Ovary (tissue), 9 donors: ENCODE results near the gene RIMBP3C. TPM values are rescaled to one million over a fixed set of nuclear protein-coding genes. Genes with fewer than 3 reads are reported as not detected.
"Not testable (repeated sequence)": the region's sequence is repeated elsewhere in the genome, so short reads cannot be mapped to it uniquely, and the experiment has no call there.

Experiments used
- DNase-seq, 5 donors: peaks; one replicate each; pipeline ENCODE4 v3.0.0-alpha.2; 2019 to 2020
- H3K27ac ChIP-seq, 2 donors: fragments of 200-600 bp; one replicate each; pipeline versions ENCODE4 v1.5.1 to v1.8.0; 2019 to 2022
- H3K27me3 ChIP-seq: fragments of 200-600 bp; one replicate; pipeline ENCODE4 v1.8.0; 2022
- H3K36me3 ChIP-seq: fragments of 200-600 bp; sonication (generic); one replicate; pipeline ENCODE4 v1.5.1; 2019
- H3K4me1 ChIP-seq: one replicate; pipeline ENCODE4 v1.8.1; 2013; ENCODE audit warnings: mild to moderate bottlenecking, moderate library complexity; ENCODE audit not compliant: insufficient read depth
- H3K4me3 ChIP-seq: fragments of 200-600 bp; sonication (generic); one replicate; pipeline ENCODE4 v1.5.1; 2017
- H3K9me3 ChIP-seq, 2 donors: fragments of 200-600 bp in 1 of 2; sonication (generic) in 1 of 2; one replicate each; pipeline versions ENCODE4 v1.5.1 to v1.8.1; 2013 to 2019; ENCODE audit warnings: mild to moderate bottlenecking in 1 of 2, moderate library complexity in 1 of 2
- CTCF ChIP-seq, 3 donors: fragments of 450-650 bp in 2 of 3; fragments of 200-600 bp in 1 of 3; IDR thresholded peaks; one replicate each; pipeline versions ENCODE4 v1.5.1 to v1.8.0; 2016 to 2022; ENCODE audit warnings: antibody characterized with exemption in 3 of 3, mild to moderate bottlenecking in 1 of 3
- EP300 ChIP-seq: sonication (generic); formaldehyde crosslinking; IDR thresholded peaks from one replicate; pipeline ENCODE4 v1.6.1; 2017; ENCODE audit warnings: antibody characterized with exemption
- POLR2A ChIP-seq: fragments of 450-650 bp; IDR thresholded peaks from one replicate; pipeline ENCODE4 v1.6.1; 2017; ENCODE audit warnings: antibody characterized with exemption, mild to moderate bottlenecking, moderate library complexity
- WGBS, 3 donors: extraction: QIAGEN DNeasy Blood & Tissue Kit in 1 of 3; methylation state at CpG; one replicate each; pipeline versions ENCODE4 v1.1.5 to v1.1.7; 2013 to 2017; 5-methylcytosine and 5-hydroxymethylcytosine counted together
- intact Hi-C, 4 donors: fragments of 100-400 bp; cut with DNase I; formaldehyde crosslinking; loops; one replicate each; pipeline versions ENCODE4 v1.11.0 to v1.15.1; 2022 to 2023
- polyA plus RNA-seq, 2 donors: library from polyadenylated mRNA; stranded (reverse); fragments of 200-250 nt in 1 of 2; fragments of 350-450 nt in 1 of 2; fragmentation: Illumina TruSeq in 1 of 2; extraction: RNeasy Lipid Tissue Mini Kit (QIAGEN cat#74804) in 1 of 2; gene quantifications; one replicate each; pipeline ENCODE4 v1.2.3, GENCODE V29; 2013 to 2014
- total RNA-seq, 7 donors: library from RNA; depleted of rRNA in 2 of 7; stranded (reverse); fragments of >200 nt in 2 of 7; fragmentation: NEBNext Ultra II Directional in 3 of 7; extraction: Animal tissue kit (Norgen Biotek cat#: 25700) in 3 of 7; gene quantifications; one replicate each; pipeline versions ENCODE4 v1.1.0 to v1.2.4, GENCODE V29; 2016 to 2023
- donor health status: DM: no; HTN: no; CAD: no; lungs with moderate emphysema.
- donor health status: DM: no; HTN: no; CAD: no.
- donor health status: Bipolar disorder and iron deficiency.
- donor health status: DM: yes; HTN: yes; CAD: no.
- donor health status: DM: no; HTN: no; CAD: no.
- donor health status: DM: yes; HTN: yes; CAD: no.

RIMBP3C gene
- total and polyA plus RNA-seq, 9 donors = 0.04 to 0.25 (median 0.15) TPM; not detected in 4

- no peaks in the 10 kb centered on the region for H3K27me3 ChIP-seq
- no peaks in the 10 kb centered on the region for H3K9me3 ChIP-seq
- 88 to 91% (median 89%) methylated on average over 8 of the region's 8 CpGs for WGBS, 3 donors
- no peak overlapping the region for H3K4me3 ChIP-seq
- TF ChIP-seq CTCF (IDR thresholded peaks at IDR 0.05) (no peak), EP300 (no peak), POLR2A (no peak)
- DNase-seq = no peak
- H3K36me3 ChIP-seq = no peaks in the 10 kb centered on the region
- H3K27ac ChIP-seq = no peak overlapping the region
- peaks cover 15% of the 10 kb centered on the region for H3K4me1 ChIP-seq
- intact Hi-C loops = loop anchor here in 1 of 4 donors (5.0 kb wide), 1 partner anchor 1478 kb away; no protein-coding TSS in a partner anchor
These were observed 38.1 kb upstream of the RIMBP3C start for GRCh38 chr22:21589396-21589795.

GRCh38 chr22:21587803-21588611, 36.7 kb upstream of the RIMBP3C start:
- Histone ChIP-seq H3K4me1 (peaks cover 15% of the 10 kb centered on the region), H3K27ac (no peak overlapping the region), H3K36me3 (no peaks in the 10 kb centered on the region), H3K4me3 (no peak overlapping the region), H3K9me3 (no peaks in the 10 kb centered on the region), H3K27me3 (no peaks in the 10 kb centered on the region)
- whole genome bisulfite sequencing, 3 donors = 36 to 40% (median 38%) methylated on average over 4 of the region's 4 CpGs
- intact Hi-C loops = loop anchor here in 1 of 4 donors (5.0 kb wide), 1 partner anchor 1479 kb away; no protein-coding TSS in a partner anchor
- TF ChIP-seq POLR2A = no peak
- TF ChIP-seq EP300 = no peak
- TF ChIP-seq CTCF (IDR thresholded peaks at IDR 0.05) = no peak
- no peak for DNase-seq

GRCh38 chr22:21585389-21585788, 34.1 kb upstream of the RIMBP3C start:
- 86 to 92% (median 91%) methylated on average over 2 of the region's 2 CpGs for WGBS, 3 donors
- Histone ChIP-seq H3K9me3 (no peaks in the 10 kb centered on the region), H3K36me3 (no peaks in the 10 kb centered on the region), H3K4me3 (no peak overlapping the region), H3K4me1 (peaks cover 6% of the 10 kb centered on the region), H3K27ac (no peak overlapping the region), H3K27me3 (no peaks in the 10 kb centered on the region)
- intact Hi-C loops = loop anchor here in 1 of 4 donors (5.0 kb wide), 1 partner anchor 1482 kb away; no protein-coding TSS in a partner anchor
- no peak for TF ChIP-seq CTCF (IDR thresholded peaks at IDR 0.05)
- no peak for TF ChIP-seq POLR2A
- TF ChIP-seq EP300 = no peak
- DNase-seq = no peak

- TF ChIP-seq CTCF (IDR thresholded peaks at IDR 0.05) (no peak), POLR2A (no peak), EP300 (no peak)
- intact Hi-C loops = no loop called here
- Histone ChIP-seq H3K4me3 (no peak overlapping the region), H3K4me1 (peaks cover 12% of the 10 kb centered on the region), H3K36me3 (no peaks in the 10 kb centered on the region), H3K27ac (no peak overlapping the region), H3K9me3 (no peaks in the 10 kb centered on the region), H3K27me3 (no peaks in the 10 kb centered on the region)
- 65 to 71% (median 69%) methylated on average over 10 of the region's 10 CpGs for WGBS, 3 donors
- DNase-seq = no peak
These were observed 31.8 kb upstream of the RIMBP3C start for GRCh38 chr22:21582801-21583740.

GRCh38 chr22:21581009-21581713, 29.9 kb upstream of the RIMBP3C start:
- intact Hi-C loops, H3K36me3 ChIP-seq, H3K4me3 ChIP-seq, DNase-seq, H3K9me3 ChIP-seq, H3K27me3 ChIP-seq, H3K27ac ChIP-seq: not testable (repeated sequence)
- H3K4me1 ChIP-seq = peaks cover 15% of the 10 kb centered on the region
- WGBS, 3 donors = 87 to 92% (median 88%) methylated on average over 10 of the region's 10 CpGs

GRCh38 chr22:21580623-21581007, 29.4 kb upstream of the RIMBP3C start:
- H3K36me3 ChIP-seq, H3K27ac ChIP-seq, DNase-seq, H3K4me3 ChIP-seq, H3K9me3 ChIP-seq, H3K27me3 ChIP-seq, intact Hi-C loops: not testable (repeated sequence)
- 84 to 93% (median 88%) methylated on average over 9 of the region's 9 CpGs for WGBS, 3 donors
- peaks cover 15% of the 10 kb centered on the region for H3K4me1 ChIP-seq
